Esophagus (tissue), 2 donors: ENCODE results near the gene SLC7A7. TPM values are rescaled to one million over a fixed set of nuclear protein-coding genes. Genes with fewer than 3 reads are reported as not detected.
"Not testable (repeated sequence)": the region's sequence is repeated elsewhere in the genome, so short reads cannot be mapped to it uniquely, and the experiment has no call there.

Source experiments
- H3K27ac ChIP-seq, 2 donors: one replicate each; pipeline ENCODE4 v1.5.1; 2013; ENCODE audit warnings: low read depth in 2 of 2, mild to moderate bottlenecking in 2 of 2, inconsistent platforms in 1 of 2, low read length in 1 of 2, moderate library complexity in 1 of 2
- H3K27me3 ChIP-seq, 2 donors: one replicate each; pipeline ENCODE4 v1.6.1; 2013; ENCODE audit warnings: low read length in 2 of 2, control low read depth in 1 of 2, mild to moderate bottlenecking in 1 of 2; ENCODE audit not compliant: insufficient read depth in 2 of 2, control insufficient read depth in 1 of 2
- H3K36me3 ChIP-seq, 2 donors: one replicate each; pipeline ENCODE4 v1.6.1; 2013; ENCODE audit warnings: low read length in 1 of 2; ENCODE audit not compliant: control insufficient read depth in 2 of 2, insufficient read depth in 2 of 2
- H3K4me1 ChIP-seq, 2 donors: one replicate each; pipeline ENCODE4 v1.6.1; 2013; ENCODE audit warnings: low read length in 1 of 2; ENCODE audit not compliant: control insufficient read depth in 2 of 2, insufficient read depth in 2 of 2
- H3K4me3 ChIP-seq, 2 donors: one replicate each; pipeline ENCODE4 v1.5.1; 2013; ENCODE audit warnings: low read length in 2 of 2, mild to moderate bottlenecking in 2 of 2, low read depth in 1 of 2, moderate library complexity in 1 of 2
- H3K9me3 ChIP-seq, 2 donors: one replicate each; pipeline ENCODE4 v1.6.1; 2013; ENCODE audit warnings: mild to moderate bottlenecking in 2 of 2, low read depth in 1 of 2, low read length in 1 of 2, moderate library complexity in 1 of 2; ENCODE audit not compliant: control insufficient read depth in 2 of 2, insufficient read depth in 1 of 2
- WGBS, 2 donors: extraction: QIAGEN DNeasy Blood & Tissue Kit; methylation state at CpG; one replicate each; pipeline ENCODE4 v1.1.7; 2013; 5-methylcytosine and 5-hydroxymethylcytosine counted together
- polyA plus RNA-seq, 2 donors: library from polyadenylated mRNA; stranded (reverse); fragments of 200-250 nt; gene quantifications; one replicate each; pipeline ENCODE4 v1.2.3, GENCODE V29; 2013
- donor health status: healthy with polysubstance abuse.
- donor health status: Bipolar disorder and iron deficiency.

Gene SLC7A7
- 1 to 10 TPM in 1 of 2 donors, under 1 TPM in 1; 0.98 to 1.5 TPM for polyA plus RNA-seq

DNA sequence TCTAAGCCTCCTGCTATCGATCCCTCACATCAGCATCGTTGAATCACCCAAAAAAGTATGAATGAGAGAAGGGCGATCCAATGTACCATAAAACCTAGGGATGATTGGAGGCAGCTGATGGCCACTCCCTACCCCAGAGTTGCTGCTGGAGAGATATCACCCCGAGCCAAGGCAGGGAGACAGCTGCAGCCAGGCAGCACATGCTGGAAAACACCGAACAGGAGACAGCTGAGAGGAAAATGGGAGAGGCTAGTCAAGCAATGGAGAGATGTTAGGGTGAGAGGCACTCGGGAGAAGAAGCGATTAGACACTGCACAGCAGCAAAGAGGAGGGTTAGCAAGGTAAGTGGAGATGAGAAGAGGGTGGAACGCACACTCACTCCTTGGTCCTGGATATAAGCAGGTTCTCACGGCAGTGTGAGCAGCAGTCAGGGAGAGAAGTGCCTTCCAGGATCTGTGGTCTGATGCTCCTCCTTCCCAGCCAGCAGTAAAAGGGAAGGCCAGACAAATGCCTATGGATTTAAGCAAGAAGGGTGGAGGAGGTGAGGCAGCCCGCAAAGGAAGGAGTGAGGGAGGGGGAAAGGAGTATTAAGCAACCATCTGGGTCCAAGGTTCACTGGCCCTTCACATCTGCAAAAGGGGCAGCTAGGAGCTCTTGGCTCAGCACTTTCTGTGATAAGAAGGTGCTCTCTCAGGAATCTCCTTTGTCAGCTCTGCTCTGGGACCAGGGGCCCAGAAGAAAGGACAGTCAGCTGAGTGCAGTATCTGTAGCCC is at the start of gene SLC7A7:
Gene SLC7A7 (minus strand): TSS at position 495 of the 773 bp plus-strand sequence. CDS start 2,037 bp downstream, outside the sequence.
- Histone ChIP-seq H3K27ac (peak within 1 kb of the TSS in 1 of 2 donors; percentile 13), H3K36me3 (no peaks in the 10 kb centered on the region), H3K4me3 (no peak within 1 kb of the TSS), H3K27me3 (no peaks in the 10 kb centered on the region), H3K9me3 (no peaks in the 10 kb centered on the region), H3K4me1 (no peaks in the 10 kb centered on the region)
- 54 to 63% methylated on average over 10 of the region's 10 CpGs for WGBS, 2 donors

- Histone ChIP-seq H3K27me3 (no peaks in the 10 kb centered on the region), H3K36me3 (no peaks in the 10 kb centered on the region), H3K27ac (no peak overlapping the region), H3K4me1 (peaks cover 0 to 2% of the 10 kb centered on the region in 2 donors), H3K4me3 (no peak overlapping the region), H3K9me3 (peaks cover 0 to 4% of the 10 kb centered on the region in 2 donors)
- WGBS, 2 donors = 85 to 88% methylated on average over 4 of the region's 4 CpGs
Observed at GRCh38 chr14:22864979-22865378, 49.7 kb upstream of the SLC7A7 start.

- no peak overlapping the region for H3K4me3 ChIP-seq
- no peaks in the 10 kb centered on the region for H3K36me3 ChIP-seq
- no peak overlapping the region for H3K27ac ChIP-seq
- peaks cover 0 to 2% of the 10 kb centered on the region in 2 donors for H3K4me1 ChIP-seq
- peaks cover 0 to 4% of the 10 kb centered on the region in 2 donors for H3K9me3 ChIP-seq
- H3K27me3 ChIP-seq = no peaks in the 10 kb centered on the region
Observed at GRCh38 chr14:22861651-22862050, 46.4 kb upstream of the SLC7A7 start.

DNA sequence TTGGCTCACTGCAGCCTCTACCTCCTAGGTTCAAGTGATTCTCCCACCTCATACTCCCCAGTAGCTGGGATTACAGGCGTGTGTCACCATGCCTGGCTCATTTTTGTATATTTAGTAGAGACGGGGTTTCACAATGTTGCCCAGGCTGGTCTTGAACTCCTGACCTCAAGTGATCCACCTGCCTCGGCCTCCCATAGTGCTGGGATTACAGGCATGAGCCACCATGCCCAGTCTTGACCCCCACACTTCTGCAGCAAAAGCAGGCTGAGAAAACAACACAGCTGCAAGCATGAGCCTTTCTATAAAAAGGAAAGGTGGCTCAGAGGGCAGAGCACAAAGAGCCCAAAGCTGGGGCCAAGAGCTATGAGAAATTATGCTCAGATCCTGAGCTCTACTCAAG is 45.1 kb upstream of the SLC7A7 start:
- WGBS, 2 donors = 55 to 64% methylated on average over 3 of the region's 3 CpGs
- H3K27me3 ChIP-seq, H3K4me1 ChIP-seq, H3K4me3 ChIP-seq, H3K36me3 ChIP-seq, H3K9me3 ChIP-seq, H3K27ac ChIP-seq: not testable (repeated sequence)

- 92 to 95% methylated on average over 5 of the region's 5 CpGs for WGBS, 2 donors
- no peaks in the 10 kb centered on the region for H3K36me3 ChIP-seq
- peaks cover 2 to 4% of the 10 kb centered on the region in 2 donors for H3K4me1 ChIP-seq
- H3K4me3 ChIP-seq = no peak overlapping the region
- H3K27me3 ChIP-seq = no peaks in the 10 kb centered on the region
- H3K9me3 ChIP-seq = no peaks in the 10 kb centered on the region
- no peak overlapping the region for H3K27ac ChIP-seq
Observed at GRCh38 chr14:22856428-22856827, 41.2 kb upstream of the SLC7A7 start.

DNA sequence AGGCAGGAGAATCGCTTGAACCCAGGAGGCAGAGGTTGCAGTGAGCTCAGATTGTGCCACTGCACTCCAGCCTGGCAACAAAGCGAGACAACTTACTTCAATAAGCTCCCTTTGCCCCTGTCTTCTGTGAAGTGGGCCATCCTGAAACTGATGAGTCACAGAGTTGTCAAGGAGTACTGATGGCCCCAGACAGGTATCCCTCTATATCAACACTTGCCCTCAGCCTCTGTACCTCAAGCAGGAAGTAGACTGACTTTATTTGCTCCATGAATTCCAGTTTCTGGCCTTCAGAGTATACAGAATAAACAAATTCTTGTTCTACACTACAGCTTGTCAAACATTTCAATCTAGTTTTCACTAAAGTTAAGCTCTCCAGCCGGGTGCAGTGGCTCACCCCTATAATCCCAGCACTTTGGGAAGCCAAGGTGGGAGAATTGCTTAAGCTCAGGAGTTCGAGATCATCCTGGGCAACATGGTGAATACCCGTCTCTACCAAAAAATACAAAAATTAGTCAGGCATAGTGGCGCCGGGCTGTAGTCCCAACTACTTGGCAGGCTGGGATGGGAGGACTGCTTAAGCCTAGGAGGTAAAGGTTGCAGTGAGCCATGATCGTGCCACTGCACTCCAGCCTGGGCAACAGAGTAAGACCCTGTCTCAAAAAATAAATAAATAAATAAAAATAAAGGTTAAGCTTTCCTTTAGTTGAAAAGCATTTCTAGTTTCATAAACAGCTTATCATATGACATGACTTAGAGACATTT is 39.9 kb upstream of the SLC7A7 start:
- no peaks in the 10 kb centered on the region for H3K36me3 ChIP-seq
- peaks cover 4 to 12% of the 10 kb centered on the region in 2 donors for H3K4me1 ChIP-seq
- H3K9me3 ChIP-seq = no peaks in the 10 kb centered on the region
- WGBS, 2 donors = 86 to 93% methylated on average over 8 of the region's 8 CpGs
- H3K27me3 ChIP-seq = no peaks in the 10 kb centered on the region
- H3K27ac ChIP-seq = no peak overlapping the region
- H3K4me3 ChIP-seq = no peak overlapping the region

- not testable (repeated sequence) for H3K27ac ChIP-seq, H3K27me3 ChIP-seq, H3K4me3 ChIP-seq, H3K9me3 ChIP-seq, H3K36me3 ChIP-seq
- H3K4me1 ChIP-seq = peaks cover 4 to 17% of the 10 kb centered on the region in 2 donors
- WGBS, 2 donors = 94 to 96% methylated on average over 11 of the region's 11 CpGs
Observed at GRCh38 chr14:22854296-22854695, 39.1 kb upstream of the SLC7A7 start.

DNA sequence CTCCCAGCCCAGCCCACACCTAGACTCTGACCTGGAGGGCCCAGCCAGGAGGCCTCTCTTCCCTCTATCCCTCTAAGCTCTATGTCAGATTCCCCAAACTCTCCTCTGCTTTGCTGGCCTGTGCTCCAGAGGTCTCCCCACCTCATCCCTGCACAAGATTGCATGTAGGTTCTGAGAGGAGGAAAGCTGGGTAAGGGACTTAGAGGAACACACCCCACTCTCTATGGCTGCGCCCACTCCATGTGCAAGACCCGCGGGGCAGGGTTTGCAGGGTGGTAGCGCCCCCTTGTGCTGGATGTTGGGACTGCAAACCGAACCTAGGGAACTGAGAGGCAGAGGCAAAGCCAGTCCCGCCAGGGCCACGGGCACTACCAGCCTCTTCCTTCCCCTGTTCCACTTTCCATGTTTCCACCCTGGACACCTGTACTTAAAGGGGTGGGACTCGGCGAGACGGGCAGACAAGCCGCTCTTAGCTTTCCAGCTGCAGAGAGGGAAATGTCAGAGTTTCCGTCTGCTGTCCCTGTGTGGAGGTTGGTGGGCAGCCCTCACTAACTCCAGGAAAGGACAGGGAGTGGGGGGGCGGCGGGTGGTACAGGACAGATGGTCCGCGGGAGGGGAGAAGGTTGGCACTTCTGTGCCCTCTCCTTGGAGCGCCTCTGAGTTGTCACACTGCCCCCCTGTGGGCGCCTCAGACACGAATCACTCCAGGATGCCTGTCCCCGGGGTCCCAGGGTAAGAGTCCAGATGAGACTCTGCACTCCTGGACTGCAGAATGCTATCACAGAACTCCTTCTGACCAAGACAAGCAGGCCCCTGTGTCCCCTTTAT is 37.9 kb upstream of the SLC7A7 start:
- Histone ChIP-seq H3K4me1 (peaks cover 4 to 25% of the 10 kb centered on the region in 2 donors), H3K27me3 (no peaks in the 10 kb centered on the region), H3K27ac (peak overlapping the region; percentile 43 to 83), H3K4me3 (peak overlapping the region; percentile 16 to 45), H3K9me3 (no peaks in the 10 kb centered on the region), H3K36me3 (no peaks in the 10 kb centered on the region)
- WGBS, 2 donors = 1 to 2% methylated on average over 20 of the region's 20 CpGs

DNA sequence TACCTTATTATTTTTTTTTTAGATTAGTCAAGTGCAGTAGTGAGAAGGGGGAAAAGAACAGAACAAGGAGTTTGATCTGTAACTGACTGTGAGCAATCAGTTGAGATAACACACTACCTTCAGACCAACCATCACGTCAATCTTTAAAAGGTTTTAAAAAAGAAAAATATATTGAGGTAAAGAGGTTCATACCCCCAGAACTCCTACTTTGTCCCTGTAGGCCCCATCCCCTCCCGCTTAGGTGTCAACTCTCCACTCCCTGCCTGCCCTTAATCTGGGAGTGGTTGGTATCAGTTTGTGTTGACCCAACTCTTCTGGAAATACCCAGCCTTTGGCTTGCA is 37.3 kb upstream of the SLC7A7 start:
- no peaks in the 10 kb centered on the region for H3K36me3 ChIP-seq
- H3K9me3 ChIP-seq = no peaks in the 10 kb centered on the region
- no peak overlapping the region for H3K4me3 ChIP-seq
- peak overlapping the region in 1 of 2 donors; percentile 83 for H3K27ac ChIP-seq
- WGBS, 2 donors = 65 to 67% methylated on average over 2 of the region's 2 CpGs
- peaks cover 4 to 31% of the 10 kb centered on the region in 2 donors for H3K4me1 ChIP-seq
- no peaks in the 10 kb centered on the region for H3K27me3 ChIP-seq
